LNCAP (cell line): Measurements from ENCODE around the gene HAGH.

Experiments
- TF ChIP-seq, protein P1 (sequence below): fragments of 450-650 bp; IDR thresholded peaks from 2 replicates; pipeline ENCODE4 v1.5.1; 2017; ENCODE audit warnings: mild to moderate bottlenecking

The HAGH gene

DNA sequence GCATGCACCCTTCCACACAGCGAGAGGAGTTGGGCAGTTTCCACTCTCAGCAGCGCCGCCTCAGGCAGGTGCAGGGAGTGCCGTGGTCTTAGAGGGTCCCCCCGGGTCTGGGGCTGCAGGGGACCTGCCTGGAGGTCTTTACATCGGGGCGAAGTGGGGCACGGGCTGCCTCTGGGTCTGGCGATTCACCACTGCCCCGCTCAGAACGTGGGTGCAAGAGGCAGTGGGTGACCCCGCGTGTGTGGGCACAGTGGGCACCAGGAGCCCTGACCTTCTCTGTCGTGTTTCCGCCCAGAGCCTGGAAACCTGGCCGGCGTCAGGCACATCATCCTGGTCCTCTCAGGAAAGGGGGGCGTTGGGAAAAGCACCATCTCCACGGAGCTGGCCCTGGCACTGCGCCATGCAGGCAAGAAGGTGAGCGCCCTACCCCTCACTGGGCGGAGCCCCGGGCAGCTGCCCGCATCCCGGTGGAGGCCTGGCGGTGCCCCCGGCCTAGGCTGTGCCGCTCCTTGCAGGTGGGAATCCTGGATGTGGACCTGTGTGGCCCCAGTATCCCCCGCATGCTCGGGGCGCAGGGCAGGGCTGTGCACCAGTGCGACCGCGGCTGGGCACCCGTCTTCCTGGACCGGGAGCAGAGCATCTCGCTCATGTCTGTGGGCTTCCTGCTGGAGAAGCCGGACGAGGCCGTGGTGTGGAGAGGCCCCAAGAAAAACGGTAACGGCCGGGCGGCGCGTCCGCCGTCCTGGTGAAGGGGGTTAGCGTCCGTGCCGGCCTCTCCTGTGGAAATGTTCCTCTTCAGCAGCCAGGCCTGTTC, 40.2 kb downstream of the HAGH start:
- TF ChIP-seq, protein P1, sequence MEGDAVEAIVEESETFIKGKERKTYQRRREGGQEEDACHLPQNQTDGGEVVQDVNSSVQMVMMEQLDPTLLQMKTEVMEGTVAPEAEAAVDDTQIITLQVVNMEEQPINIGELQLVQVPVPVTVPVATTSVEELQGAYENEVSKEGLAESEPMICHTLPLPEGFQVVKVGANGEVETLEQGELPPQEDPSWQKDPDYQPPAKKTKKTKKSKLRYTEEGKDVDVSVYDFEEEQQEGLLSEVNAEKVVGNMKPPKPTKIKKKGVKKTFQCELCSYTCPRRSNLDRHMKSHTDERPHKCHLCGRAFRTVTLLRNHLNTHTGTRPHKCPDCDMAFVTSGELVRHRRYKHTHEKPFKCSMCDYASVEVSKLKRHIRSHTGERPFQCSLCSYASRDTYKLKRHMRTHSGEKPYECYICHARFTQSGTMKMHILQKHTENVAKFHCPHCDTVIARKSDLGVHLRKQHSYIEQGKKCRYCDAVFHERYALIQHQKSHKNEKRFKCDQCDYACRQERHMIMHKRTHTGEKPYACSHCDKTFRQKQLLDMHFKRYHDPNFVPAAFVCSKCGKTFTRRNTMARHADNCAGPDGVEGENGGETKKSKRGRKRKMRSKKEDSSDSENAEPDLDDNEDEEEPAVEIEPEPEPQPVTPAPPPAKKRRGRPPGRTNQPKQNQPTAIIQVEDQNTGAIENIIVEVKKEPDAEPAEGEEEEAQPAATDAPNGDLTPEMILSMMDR, result no peak

DNA sequence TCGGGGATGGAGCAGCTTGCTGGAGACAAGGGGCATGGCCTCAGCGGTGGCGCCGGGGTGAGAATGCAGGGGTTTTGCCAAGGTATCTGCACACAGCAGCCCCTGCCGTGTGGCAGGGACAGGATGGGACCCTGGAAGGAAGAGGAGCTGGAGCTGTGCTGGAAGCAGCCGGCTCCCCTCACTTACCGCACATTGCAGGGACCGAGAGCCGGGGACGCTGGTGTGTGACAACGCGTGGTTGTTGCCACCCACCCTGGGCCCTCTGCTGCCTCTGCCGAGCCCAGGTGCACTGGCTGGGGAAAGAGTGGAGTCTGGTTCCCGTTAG, 40.8 kb downstream of the HAGH start:
- TF ChIP-seq, protein P1, result no peak

DNA sequence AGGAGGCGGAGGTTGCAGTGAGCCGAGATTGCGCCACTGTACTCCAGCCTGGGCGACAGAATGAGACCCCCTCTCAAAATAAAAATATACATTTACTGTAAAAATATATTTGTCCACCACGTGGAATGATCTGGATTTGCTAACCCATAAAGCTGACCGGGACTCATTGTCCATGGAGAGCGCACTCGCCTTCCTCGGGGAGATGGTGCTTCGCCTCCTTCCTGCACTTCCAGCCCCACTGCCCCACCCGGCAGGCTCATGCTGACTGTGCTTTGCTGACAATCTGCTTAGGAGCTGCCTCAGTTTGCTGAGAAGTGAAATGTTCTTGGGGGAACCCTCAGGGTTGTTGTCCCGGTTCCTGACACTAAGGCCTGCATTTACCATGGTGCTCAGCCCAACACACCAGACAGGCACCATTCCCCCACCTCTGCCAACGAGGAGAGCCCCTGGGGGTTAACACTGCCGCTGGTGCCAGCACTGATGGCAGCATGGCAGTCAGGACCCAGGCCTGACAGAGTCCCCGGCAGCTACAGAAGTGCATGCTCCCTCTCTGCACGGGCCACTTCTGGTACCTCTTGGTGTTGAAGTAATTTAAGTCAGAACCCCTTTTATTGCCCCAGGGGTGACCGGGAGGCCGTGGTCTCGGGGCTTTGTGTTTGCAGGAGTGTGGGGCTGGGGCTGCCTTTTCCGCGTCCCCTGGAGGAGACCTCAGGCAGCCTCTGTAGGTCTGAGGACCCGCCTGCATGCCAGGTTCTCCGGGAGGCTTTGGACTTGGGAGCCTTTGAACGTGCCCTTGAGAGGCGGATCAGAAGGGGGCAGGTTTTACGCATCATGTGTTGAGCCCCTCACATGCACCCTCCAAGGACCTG, 41.4 kb downstream of the HAGH start:
- TF ChIP-seq, protein P1, result no peak

DNA sequence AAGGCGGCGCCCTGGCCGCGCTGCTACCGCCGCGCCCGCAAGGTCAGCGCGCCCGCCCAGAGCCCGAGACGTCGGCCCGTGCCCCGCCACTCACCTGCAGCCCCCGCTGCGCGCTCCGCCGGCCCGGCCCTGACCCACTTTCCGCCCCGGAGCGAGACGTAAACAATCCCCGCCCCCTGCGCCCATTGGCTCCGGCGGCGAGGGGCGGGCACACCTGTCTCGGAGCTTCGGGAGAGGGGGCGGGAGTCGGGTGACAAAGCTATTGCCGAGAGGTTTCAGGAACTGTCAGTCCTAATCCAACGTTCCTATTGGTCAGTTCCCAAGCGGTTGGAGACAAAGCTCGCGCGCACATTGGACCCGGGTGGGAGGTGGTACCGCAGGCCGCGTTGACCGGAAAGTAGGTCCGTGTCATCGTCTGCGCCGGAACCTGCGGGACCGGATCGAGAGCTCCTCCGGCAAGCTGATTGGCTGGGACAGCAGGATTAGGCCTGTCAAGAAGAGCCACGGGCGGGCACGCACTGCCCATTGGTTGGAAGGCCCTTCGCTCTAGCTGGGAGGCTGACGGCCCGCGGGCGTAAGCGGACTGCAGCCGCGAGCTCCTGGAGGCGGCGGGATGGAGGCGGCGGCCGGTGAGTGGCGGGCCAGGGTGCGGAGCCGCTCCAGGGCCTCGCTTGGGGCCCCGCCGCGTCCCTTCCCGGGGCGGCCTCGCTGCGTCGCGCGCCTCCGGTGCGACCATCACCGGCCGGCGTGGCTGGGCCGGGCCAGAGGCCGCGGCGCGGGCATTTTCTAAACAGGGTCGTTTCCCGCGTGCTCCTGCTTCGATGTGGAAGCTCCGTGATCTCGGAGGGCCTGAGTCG, 44.0 kb downstream of the HAGH start, which contains the start of the genes NUBP2 and SPSB3:
Gene NUBP2, plus strand, starts transcription at position 553 of the 857 bp plus-strand sequence. Its CDS starts 61 bp downstream, at position 614.
Gene SPSB3, minus strand, starts transcription at position 164 of the 857 bp plus-strand sequence. CDS start 1,088 bp downstream, outside the sequence.
- TF ChIP-seq, protein P1, result no peak

DNA sequence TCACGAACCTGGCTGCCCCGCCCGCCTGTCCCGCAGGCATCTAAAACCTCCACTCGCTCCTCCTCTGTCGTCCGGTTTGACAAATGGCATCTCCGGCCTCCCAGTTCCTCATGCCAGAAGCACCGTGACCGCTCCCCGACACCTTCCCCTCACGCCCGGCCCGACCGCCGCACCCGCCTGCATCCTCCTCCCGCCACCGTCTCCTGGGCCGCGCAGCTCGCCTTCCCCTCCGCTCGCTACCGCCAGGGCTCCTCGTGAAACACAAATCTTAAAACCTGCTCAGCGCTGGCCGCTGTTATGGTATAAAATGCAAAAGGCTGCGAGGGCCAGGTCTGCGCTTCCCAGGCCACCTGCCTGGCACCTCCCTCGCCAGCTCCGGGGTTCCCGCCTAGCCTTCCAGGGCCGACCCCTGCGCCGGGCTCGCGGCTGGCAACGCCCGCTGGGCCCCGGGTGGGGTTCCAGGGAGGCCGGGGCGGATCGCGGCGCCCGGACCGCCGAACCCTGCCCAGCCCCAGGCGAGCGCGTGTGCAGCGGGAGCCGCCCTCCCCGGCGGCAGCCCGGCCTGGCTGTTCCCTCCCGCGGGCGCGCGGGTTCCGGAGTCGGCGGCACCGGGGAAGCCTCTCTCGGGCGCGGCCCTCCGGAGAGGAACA, 44.7 kb downstream of the HAGH start:
- TF ChIP-seq, protein P1, result no peak

DNA sequence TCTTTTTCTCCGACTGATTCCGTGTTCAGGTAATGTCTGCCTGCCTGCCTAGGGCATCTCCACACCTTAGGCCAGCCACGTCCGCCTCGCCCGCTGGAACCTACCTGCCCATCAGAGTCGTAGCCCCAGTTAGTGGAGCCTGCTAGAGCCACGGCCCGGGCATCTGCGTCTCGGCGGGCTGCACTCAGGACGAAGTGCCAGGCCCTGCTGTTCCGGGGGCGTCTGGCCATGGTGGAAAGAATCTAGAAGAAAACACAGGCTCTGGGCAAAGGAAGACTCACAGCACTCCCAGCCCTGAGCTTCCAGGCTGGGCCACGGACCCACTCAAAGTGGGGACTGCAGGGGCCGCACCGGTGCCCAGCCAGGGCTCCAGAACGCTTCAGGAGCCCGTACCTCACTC, 45.4 kb downstream of the HAGH start:
- TF ChIP-seq, protein P1, result no peak

DNA sequence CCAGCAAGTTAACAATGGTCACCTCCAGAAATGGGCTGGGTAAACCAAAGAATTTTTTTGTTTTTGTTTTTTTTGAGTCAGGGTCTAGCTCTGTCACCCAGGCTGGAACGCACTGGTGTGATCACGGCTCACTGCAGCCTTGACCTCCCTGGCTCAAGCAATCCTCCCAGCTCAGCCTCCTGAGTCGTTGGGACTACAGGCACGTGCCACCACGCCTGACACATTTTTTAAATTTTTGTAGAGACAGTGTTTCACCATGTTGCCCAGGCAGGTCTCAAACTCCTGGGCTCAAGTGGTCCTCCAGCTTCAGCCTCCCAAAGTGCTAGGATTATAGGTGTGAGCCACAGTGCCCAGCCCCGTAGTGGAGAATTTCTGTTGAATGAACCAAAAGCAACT, 46.0 kb downstream of the HAGH start:
- TF ChIP-seq, protein P1, result no peak
